ENCODE results near the gene RELL2. TPM values are rescaled to one million over a fixed set of nuclear protein-coding genes. Genes with fewer than 3 reads are reported as not detected.

RELL2 gene
- total RNA-seq, 2 donors from 2014 or later, result 0.41 to 1.3 TPM

- Histone ChIP-seq H3K27ac (peak within 1 kb of the TSS; percentile 73 to 84), H3K27me3 (no peaks in the 10 kb centered on the region), H3K4me1 (peaks cover 0 to 34% of the 10 kb centered on the region in 2 donors), H3K4me3 (peak within 1 kb of the TSS; percentile 44 to 60), H3K9me3 (no peaks in the 10 kb centered on the region), H3K36me3 (peaks cover 4% of the 10 kb centered on the region)
- peak; percentile 81 for DNase-seq (ENCODE audit: low spot score)
- TF ChIP-seq, protein P1, sequence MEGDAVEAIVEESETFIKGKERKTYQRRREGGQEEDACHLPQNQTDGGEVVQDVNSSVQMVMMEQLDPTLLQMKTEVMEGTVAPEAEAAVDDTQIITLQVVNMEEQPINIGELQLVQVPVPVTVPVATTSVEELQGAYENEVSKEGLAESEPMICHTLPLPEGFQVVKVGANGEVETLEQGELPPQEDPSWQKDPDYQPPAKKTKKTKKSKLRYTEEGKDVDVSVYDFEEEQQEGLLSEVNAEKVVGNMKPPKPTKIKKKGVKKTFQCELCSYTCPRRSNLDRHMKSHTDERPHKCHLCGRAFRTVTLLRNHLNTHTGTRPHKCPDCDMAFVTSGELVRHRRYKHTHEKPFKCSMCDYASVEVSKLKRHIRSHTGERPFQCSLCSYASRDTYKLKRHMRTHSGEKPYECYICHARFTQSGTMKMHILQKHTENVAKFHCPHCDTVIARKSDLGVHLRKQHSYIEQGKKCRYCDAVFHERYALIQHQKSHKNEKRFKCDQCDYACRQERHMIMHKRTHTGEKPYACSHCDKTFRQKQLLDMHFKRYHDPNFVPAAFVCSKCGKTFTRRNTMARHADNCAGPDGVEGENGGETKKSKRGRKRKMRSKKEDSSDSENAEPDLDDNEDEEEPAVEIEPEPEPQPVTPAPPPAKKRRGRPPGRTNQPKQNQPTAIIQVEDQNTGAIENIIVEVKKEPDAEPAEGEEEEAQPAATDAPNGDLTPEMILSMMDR (IDR thresholded peaks at IDR 0.05), result no peak
Observed at GRCh38 chr5:141681695-141682641, 45.2 kb downstream of the RELL2 start, which contains the start of gene ARAP3. TSS of gene ARAP3 (minus strand) at chr5:141682230. CDS start at chr5:141680486, 1,744 bp downstream.

DNA sequence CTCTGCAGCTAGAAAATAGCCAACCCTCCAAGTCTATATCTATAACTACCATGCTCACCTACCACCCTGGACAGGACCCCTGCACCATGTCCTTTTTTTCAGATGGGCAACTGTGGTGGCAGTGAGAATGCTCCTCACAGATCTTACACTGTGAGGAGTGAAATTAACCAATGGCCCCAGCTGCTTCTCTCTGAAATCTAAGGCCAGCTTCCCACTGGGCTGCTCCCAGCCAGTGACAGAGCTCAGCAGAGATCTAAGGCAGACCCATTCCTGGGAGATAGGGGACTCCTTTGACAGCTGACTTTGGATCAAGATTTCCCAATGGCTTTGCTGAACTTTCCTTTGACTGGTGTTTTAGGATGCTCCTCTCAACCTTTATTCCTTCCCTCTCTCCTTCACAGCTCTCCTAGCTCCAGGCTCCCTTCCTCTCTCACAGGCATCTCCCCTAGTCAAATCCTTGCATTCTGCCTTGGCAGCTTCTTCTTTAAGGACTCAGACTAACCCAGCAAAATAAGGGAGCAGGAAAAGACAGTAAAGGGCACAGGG is 46.9 kb downstream of the RELL2 start:
- no peak for DNase-seq (ENCODE audit: low spot score)
- no peak overlapping the region for H3K4me3 ChIP-seq
- H3K9me3 ChIP-seq, result no peaks in the 10 kb centered on the region
- H3K4me1 ChIP-seq, result peaks cover 0 to 34% of the 10 kb centered on the region in 2 donors
- TF ChIP-seq, protein P1 (IDR thresholded peaks at IDR 0.05), result no peak
- H3K36me3 ChIP-seq, result peaks cover under 1% of the 10 kb centered on the region
- no peaks in the 10 kb centered on the region for H3K27me3 ChIP-seq
- no peak overlapping the region for H3K27ac ChIP-seq

GRCh38 chr5:141685591-141685990 is 48.8 kb downstream of the RELL2 start:
- H3K4me1 ChIP-seq, result peaks cover 0 to 30% of the 10 kb centered on the region in 2 donors
- no peaks in the 10 kb centered on the region for H3K36me3 ChIP-seq
- no peaks in the 10 kb centered on the region for H3K9me3 ChIP-seq
- H3K27me3 ChIP-seq, result no peaks in the 10 kb centered on the region
- H3K4me3 ChIP-seq, result no peak overlapping the region
- H3K27ac ChIP-seq, result no peak overlapping the region
- no peak for DNase-seq (ENCODE audit: low spot score)
- TF ChIP-seq, protein P1 (IDR thresholded peaks at IDR 0.05), result no peak

DNA sequence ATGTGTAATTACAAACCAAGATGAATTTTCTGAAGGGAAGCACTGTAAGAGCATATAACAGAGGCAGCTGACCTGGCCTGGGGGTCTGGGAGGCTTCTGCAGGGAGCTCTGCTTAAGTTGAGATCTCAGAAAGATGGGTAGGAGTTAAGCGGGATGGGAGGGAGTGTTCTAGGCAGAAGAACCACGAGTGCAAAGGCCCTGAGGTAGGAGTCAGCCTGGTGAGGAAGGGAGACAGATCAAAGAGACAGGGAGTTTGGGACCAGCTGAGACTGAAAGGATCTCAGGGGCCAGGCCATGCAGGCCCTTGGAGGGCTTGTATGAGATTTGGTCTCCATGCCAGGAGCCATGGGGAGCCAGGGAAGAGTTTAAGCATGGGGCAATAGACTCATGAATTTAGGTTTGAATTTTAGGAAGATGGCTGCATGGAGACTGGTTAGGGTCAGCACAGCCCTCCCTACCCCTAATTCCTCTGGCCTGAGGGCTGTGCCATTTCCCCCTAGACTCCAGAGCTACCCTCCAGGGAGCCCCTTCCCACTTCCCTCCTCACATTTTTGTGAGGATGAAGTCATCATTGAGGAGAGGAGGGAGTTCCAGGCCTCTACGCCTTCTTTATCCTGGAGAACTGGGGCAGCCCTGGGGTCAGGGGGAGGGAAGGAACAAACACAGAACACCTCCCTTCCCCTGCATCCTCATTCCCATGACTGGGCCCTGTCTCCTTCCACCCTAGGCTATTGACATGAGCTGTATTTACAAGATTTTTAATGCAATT is 50.0 kb downstream of the RELL2 start:
- H3K9me3 ChIP-seq, result no peaks in the 10 kb centered on the region
- no peak overlapping the region for H3K27ac ChIP-seq
- no peak for DNase-seq (ENCODE audit: low spot score)
- no peak overlapping the region for H3K4me3 ChIP-seq
- H3K27me3 ChIP-seq, result no peaks in the 10 kb centered on the region
- no peaks in the 10 kb centered on the region for H3K36me3 ChIP-seq
- H3K4me1 ChIP-seq, result peaks cover 0 to 20% of the 10 kb centered on the region in 2 donors
- TF ChIP-seq, protein P1 (IDR thresholded peaks at IDR 0.05), result no peak

Other genes starting within 250 kb of the RELL2 start
- gene PCDHGB4, start 249.3 kb upstream of the RELL2 start, total RNA-seq, result 1 to 10 TPM; 6.3 to 6.4 TPM
- 1 to 10 TPM; 5.0 to 5.7 TPM for gene PCDHGA8, start 244.4 kb upstream of the RELL2 start, total RNA-seq
- gene PCDHGB5, start 239.1 kb upstream of the RELL2 start, total RNA-seq, result 1 to 10 TPM; 9.7 TPM
- gene PCDHGA9, start 234.2 kb upstream of the RELL2 start, total RNA-seq, result 1 to 10 TPM; 3.7 to 5.2 TPM
- gene PCDHGB6, start 229.0 kb upstream of the RELL2 start, total RNA-seq, result 1 to 10 TPM; 5.0 to 7.1 TPM
- gene PCDHGA10, start 224.0 kb upstream of the RELL2 start, total RNA-seq, result 1 to 10 TPM; 3.1 to 4.8 TPM
- gene PCDHGB7, start 219.3 kb upstream of the RELL2 start, total RNA-seq, result 10 to 100 TPM in 1 of 2 donors, 1 to 10 TPM in 1; 6.0 to 10.5 TPM
- gene PCDHGA11, start 215.9 kb upstream of the RELL2 start, total RNA-seq, result 1 to 10 TPM; 3.0 to 4.5 TPM
- 1 to 10 TPM; 6.2 to 7.7 TPM for gene PCDHGA12, start 206.5 kb upstream of the RELL2 start, total RNA-seq
- gene PCDHGC3, start 161.0 kb upstream of the RELL2 start, total RNA-seq, result 10 to 100 TPM; 24.1 to 38.3 TPM
- gene PCDHGC4, start 152.0 kb upstream of the RELL2 start, total RNA-seq, result 1 to 10 TPM; 1.5 to 1.7 TPM
- 1 to 10 TPM; 1.4 to 1.7 TPM for gene PCDHGC5, start 147.9 kb upstream of the RELL2 start, total RNA-seq
- gene DIAPH1, start 18.0 kb upstream of the RELL2 start, total RNA-seq, result 10 to 100 TPM; 18.7 to 82.7 TPM
- 10 to 100 TPM; 21.0 to 22.2 TPM for gene HDAC3, start 148 bp upstream of the RELL2 start, total RNA-seq
- 1 to 10 TPM; 5.1 to 6.4 TPM for gene FCHSD1, start 14.4 kb downstream of the RELL2 start, total RNA-seq
- 10 to 100 TPM in 1 of 2 donors, 1 to 10 TPM in 1; 5.6 to 12.5 TPM for gene ARAP3, start 45.2 kb downstream of the RELL2 start, total RNA-seq
- gene PCDH1, start 241.4 kb downstream of the RELL2 start, total RNA-seq, result 10 to 100 TPM; 22.1 to 25.3 TPM